Neural progenitor cell (in vitro differentiated cells): ENCODE data around the gene AKAP17A.

Source experiments
- CTCF ChIP-seq: fragments of 200-600 bp; sonication (generic); IDR thresholded peaks from 2 replicates; pipeline ENCODE4 v1.5.1; 2017; ENCODE audit warnings: antibody characterized with exemption, mild to moderate bottlenecking
- EZH2 ChIP-seq: fragments of 200-600 bp; sonication (generic); IDR thresholded peaks from 2 replicates; pipeline ENCODE4 v1.6.1; 2017; ENCODE audit warnings: antibody characterized with exemption, mild to moderate bottlenecking, moderate library complexity
- EZH2phosphoT487 ChIP-seq: fragments of 200-600 bp; sonication (generic); IDR thresholded peaks from 2 replicates; pipeline ENCODE4 v1.6.1; 2017; ENCODE audit warnings: antibody characterized with exemption

- TF ChIP-seq CTCF = no peak
- no peak for TF ChIP-seq EZH2phosphoT487
- TF ChIP-seq EZH2 = no peak
Measured at GRCh38 chrX:1558761-1559468, 32.5 kb upstream of the AKAP17A start.
